Lung (tissue), 12 donors: Measurements from ENCODE around the gene EXO1. TPM values are rescaled to one million over a fixed set of nuclear protein-coding genes. Genes with fewer than 3 reads are reported as not detected.
A peak's percentile ranks its signal among the peaks of the same experiment; 100 is the strongest.
"Not testable (repeated sequence)": the region's sequence is repeated elsewhere in the genome, so short reads cannot be mapped to it uniquely, and the experiment has no call there.

Experiments used
- ATAC-seq: fragments of 200-7000 bp; cut with Tn5 transposase; one replicate; pipeline ENCODE4 v1.9.1; 2020; ENCODE audit warnings: moderate number of reproducible peaks; ENCODE audit not compliant: insufficient read depth, low FRiP score
- DNase-seq, 3 donors: peaks; one replicate each; pipeline ENCODE4 v3.0.0-alpha.2; 2013 to 2017
- H3K27ac ChIP-seq, 2 donors: one replicate each; pipeline ENCODE4 v1.5.1; 2013; ENCODE audit warnings: mild to moderate bottlenecking in 2 of 2, moderate library complexity in 2 of 2, control low read depth in 1 of 2, inconsistent platforms in 1 of 2, low read depth in 1 of 2, low read length in 1 of 2
- H3K27me3 ChIP-seq, 3 donors: one replicate each; pipeline ENCODE4 v1.5.1; 2013; ENCODE audit warnings: low read length in 2 of 3; ENCODE audit not compliant: control insufficient read depth in 3 of 3, insufficient read depth in 3 of 3
- H3K36me3 ChIP-seq, 4 donors: one replicate each; pipeline ENCODE4 v1.5.1; 2013; ENCODE audit warnings: low read length in 4 of 4, mild to moderate bottlenecking in 1 of 4, moderate library complexity in 1 of 4; ENCODE audit not compliant: control insufficient read depth in 4 of 4, insufficient read depth in 4 of 4
- H3K4me1 ChIP-seq, 5 donors: one replicate each; pipeline ENCODE4 v1.5.1; 2013; ENCODE audit warnings: low read length in 5 of 5, mild to moderate bottlenecking in 2 of 5, moderate library complexity in 1 of 5; ENCODE audit not compliant: control insufficient read depth in 5 of 5, insufficient read depth in 5 of 5
- H3K4me3 ChIP-seq: one replicate; pipeline ENCODE4 v1.5.1; 2013; ENCODE audit warnings: mild to moderate bottlenecking, control low read depth, moderate library complexity
- H3K9ac ChIP-seq, 2 donors: one replicate each; pipeline ENCODE4 v1.5.1; 2013; ENCODE audit warnings: low read length in 2 of 2, control low read depth in 1 of 2; ENCODE audit not compliant: insufficient read depth in 1 of 2
- H3K9me3 ChIP-seq, 4 donors: one replicate each; pipeline ENCODE4 v1.5.1; 2013; ENCODE audit warnings: low read length in 3 of 4, mild to moderate bottlenecking in 1 of 4, moderate library complexity in 1 of 4; ENCODE audit not compliant: control insufficient read depth in 4 of 4, insufficient read depth in 3 of 4
- WGBS, 2 donors: extraction: QIAGEN DNeasy Blood & Tissue Kit; methylation state at CpG; one replicate each; pipeline ENCODE4 v1.1.7; 2013; 5-methylcytosine and 5-hydroxymethylcytosine counted together
- polyA plus RNA-seq, 2 donors: library from polyadenylated mRNA; stranded (reverse); fragments of 200-250 nt; gene quantifications; one replicate each; pipeline ENCODE4 v1.2.1, GENCODE V29; 2013
- total RNA-seq, 2 donors: library from RNA; depleted of rRNA in 1 of 2; stranded (reverse); fragments of >200 nt in 1 of 2; gene quantifications; one replicate each; pipeline ENCODE4 v1.2.1, GENCODE V29; 2014 to 2021
- TF ChIP-seq, protein P1 (sequence below): IDR thresholded peaks from 2 replicates; pipeline ENCODE4 v1.5.1; 2012; ENCODE audit warnings: mild to moderate bottlenecking; ENCODE audit errors: control extremely low read depth, extremely low read depth
- donor health status: control.
- donor health status: control.
- donor health status: Bipolar disorder and iron deficiency.
- donor health status: healthy.
- donor health status: DM: yes; HTN: yes; CAD: no.

The EXO1 gene
- total and polyA plus RNA-seq, 4 donors = 0.44 to 2.5 (median 0.92) TPM

DNA sequence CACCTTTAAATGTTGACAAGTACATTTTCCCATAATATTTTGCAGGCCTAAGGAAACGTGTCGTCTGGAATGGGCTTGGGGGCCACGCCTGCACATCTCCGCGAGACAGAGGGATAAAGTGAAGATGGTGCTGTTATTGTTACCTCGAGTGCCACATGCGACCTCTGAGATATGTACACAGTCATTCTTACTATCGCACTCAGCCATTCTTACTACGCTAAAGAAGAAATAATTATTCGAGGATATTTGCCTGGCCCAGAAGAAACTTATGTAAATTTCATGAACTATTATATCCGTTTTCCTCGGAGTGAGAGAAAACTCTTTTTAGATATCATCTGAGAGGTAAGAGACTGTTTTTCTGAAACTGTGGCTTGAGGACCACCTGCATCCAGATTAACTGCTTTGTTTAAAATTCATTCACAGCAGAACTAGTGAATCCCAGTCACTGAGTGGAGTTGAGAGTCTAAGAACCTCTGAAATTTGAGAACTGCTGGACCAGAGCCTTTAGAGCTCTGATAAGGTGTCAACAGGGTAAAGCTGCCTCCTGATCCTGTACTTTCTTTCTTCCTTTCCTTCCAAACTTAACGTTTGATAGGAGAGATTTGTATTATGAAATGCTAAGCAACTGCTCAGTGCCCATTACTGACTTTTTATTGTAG, 811 bp downstream of the EXO1 start:
- peaks cover 0 to 4% (median 0%) of the 10 kb centered on the region in 4 donors for H3K36me3 ChIP-seq
- H3K4me1 ChIP-seq = peaks cover 0 to 23% (median 5%) of the 10 kb centered on the region in 5 donors
- H3K4me3 ChIP-seq = no peak overlapping the region
- H3K27me3 ChIP-seq = no peaks in the 10 kb centered on the region
- H3K9me3 ChIP-seq = no peaks in the 10 kb centered on the region
- TF ChIP-seq, protein P1, sequence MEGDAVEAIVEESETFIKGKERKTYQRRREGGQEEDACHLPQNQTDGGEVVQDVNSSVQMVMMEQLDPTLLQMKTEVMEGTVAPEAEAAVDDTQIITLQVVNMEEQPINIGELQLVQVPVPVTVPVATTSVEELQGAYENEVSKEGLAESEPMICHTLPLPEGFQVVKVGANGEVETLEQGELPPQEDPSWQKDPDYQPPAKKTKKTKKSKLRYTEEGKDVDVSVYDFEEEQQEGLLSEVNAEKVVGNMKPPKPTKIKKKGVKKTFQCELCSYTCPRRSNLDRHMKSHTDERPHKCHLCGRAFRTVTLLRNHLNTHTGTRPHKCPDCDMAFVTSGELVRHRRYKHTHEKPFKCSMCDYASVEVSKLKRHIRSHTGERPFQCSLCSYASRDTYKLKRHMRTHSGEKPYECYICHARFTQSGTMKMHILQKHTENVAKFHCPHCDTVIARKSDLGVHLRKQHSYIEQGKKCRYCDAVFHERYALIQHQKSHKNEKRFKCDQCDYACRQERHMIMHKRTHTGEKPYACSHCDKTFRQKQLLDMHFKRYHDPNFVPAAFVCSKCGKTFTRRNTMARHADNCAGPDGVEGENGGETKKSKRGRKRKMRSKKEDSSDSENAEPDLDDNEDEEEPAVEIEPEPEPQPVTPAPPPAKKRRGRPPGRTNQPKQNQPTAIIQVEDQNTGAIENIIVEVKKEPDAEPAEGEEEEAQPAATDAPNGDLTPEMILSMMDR = no peak
- 8 to 10% methylated on average over 13 of the region's 13 CpGs for WGBS, 2 donors
- H3K9ac ChIP-seq = peak overlapping the region; percentile 43 to 90
- no peak overlapping the region for H3K27ac ChIP-seq
- DNase-seq (no peak), ATAC-seq (no peak)

DNA sequence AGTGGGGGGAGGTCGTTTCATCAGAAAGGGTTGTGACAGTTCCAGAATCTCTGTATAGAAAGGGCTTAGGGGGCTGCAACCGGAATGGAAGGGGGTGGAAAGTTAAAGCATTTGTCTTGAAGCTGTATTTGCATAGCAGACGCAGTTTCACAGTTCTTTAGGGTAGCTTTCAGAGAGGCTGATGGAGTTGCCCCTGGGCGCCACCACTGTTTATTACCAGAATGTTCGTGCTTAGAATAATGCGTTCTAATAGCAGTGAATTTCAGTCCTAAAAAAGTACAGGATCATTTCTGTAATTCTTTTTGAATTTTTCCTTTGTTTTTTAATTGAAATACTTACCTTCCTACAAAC, 1.3 kb downstream of the EXO1 start:
- TF ChIP-seq, protein P1 = no peak

DNA sequence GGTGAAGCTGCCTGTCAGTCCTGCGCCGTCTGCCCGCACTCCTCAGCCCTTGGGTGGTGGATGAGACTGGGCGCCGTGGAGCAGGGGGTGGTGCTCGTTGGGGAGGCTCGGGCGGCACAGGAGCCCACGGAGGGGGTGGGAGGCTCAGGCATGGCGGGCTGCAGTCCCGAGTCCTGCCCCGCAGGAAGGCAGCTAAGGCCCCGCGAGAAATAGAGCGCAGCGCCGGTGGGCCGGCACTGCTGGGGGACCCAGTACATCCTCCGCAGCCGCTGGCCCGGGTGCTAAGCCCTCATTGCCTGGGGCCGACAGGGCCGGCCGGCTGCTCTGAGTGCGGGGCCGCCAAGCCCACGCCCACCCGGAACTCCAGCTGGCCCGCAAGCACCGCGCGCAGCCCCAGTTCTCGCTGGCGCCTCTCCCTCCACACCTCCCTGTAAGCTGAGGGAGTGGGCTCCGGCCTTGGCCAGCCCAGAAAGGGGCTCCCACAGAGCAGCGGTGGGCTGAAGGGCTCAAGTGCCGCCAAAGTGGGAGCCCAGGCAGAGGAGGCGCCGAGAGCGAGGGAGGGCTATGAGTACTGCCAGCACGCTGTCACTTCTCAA, 7.6 kb downstream of the EXO1 start:
- not testable (repeated sequence) for H3K9ac ChIP-seq, H3K4me1 ChIP-seq, ATAC-seq, H3K9me3 ChIP-seq, H3K4me3 ChIP-seq, H3K27ac ChIP-seq, H3K27me3 ChIP-seq, H3K36me3 ChIP-seq, DNase-seq
- WGBS, 2 donors = 98% methylated on average over 38 to 41 of the region's 41 CpGs

More for the DNA sequence above, 1.3 kb downstream of the EXO1 start:
- Histone ChIP-seq H3K36me3 (peaks cover 0 to 4% (median 0%) of the 10 kb centered on the region in 4 donors), H3K9ac (no peak overlapping the region), H3K27me3 (no peaks in the 10 kb centered on the region), H3K9me3 (no peaks in the 10 kb centered on the region), H3K27ac (no peak overlapping the region), H3K4me1 (peaks cover 0 to 23% (median 5%) of the 10 kb centered on the region in 5 donors), H3K4me3 (no peak overlapping the region)
- WGBS, 2 donors = 55 to 73% methylated on average over 6 of the region's 6 CpGs
- DNase-seq = no peak
- no peak for ATAC-seq

DNA sequence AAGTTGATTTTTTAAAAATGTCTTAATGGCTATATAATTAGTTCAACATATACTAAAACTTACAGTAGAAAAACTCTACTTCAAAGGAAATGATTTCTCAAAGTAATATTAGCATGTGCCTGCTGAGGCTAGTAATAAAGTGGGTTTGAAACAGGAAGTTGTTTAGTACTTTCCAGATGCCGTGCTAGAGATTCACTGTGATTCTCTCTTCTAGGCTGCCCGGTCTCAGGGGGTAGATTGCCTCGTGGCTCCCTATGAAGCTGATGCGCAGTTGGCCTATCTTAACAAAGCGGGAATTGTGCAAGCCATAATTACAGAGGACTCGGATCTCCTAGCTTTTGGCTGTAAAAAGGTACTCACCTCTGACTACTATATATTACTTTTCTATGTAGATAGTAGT, 9.1 kb downstream of the EXO1 start:
- Histone ChIP-seq H3K9ac (no peak overlapping the region), H3K27me3 (no peaks in the 10 kb centered on the region), H3K36me3 (peaks cover 0 to 3% (median 1%) of the 10 kb centered on the region in 4 donors), H3K4me1 (no peaks in the 10 kb centered on the region), H3K27ac (no peak overlapping the region), H3K4me3 (no peak overlapping the region), H3K9me3 (no peaks in the 10 kb centered on the region)
- 78 to 82% methylated on average over 6 of the region's 6 CpGs for WGBS, 2 donors
- DNase-seq = no peak
- TF ChIP-seq, protein P1 = no peak
- ATAC-seq = no peak
